Measurements from ENCODE around the gene GOLIM4.
"Not testable (repeated sequence)": the region's sequence is repeated elsewhere in the genome, so short reads cannot be mapped to it uniquely, and the experiment has no call there.

Gene GOLIM4

GRCh38 chr3:168047936-168048335 lies 47.8 kb downstream of the GOLIM4 start:
- DNase-seq = no peak

- DNase-seq = peak in 1 of 2 donors; percentile 45
Observed at GRCh38 chr3:168047190-168047795, 48.4 kb downstream of the GOLIM4 start.

GRCh38 chr3:168044049-168044448 lies 51.7 kb downstream of the GOLIM4 start:
- no peak for DNase-seq

DNA sequence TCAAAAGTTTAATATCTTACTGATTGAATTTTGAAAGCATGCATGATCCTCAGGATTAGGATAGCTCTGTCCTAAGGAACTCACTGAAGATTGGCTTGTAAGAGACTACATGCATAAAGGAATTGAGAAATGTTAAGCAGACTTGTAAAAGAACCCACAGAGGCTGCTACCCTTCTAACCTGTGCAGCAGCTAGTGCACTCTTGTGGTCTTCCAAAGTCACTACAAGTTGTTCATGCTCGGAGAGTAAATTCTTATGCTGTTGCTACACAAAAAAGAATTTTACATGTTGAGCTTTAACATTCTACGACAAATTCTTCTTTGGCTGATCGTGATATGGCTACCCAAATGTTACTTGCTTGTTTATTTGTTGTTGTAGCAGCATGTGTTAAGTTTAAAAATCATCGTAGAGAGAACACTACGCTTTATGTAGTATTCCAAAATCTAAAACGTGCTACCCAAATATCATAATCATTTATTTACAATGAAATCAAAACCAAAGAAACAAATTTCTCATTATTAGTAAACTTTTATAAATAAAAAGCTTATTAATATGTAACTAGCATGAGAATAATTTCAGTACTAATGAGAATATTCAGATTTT lies 55.0 kb downstream of the GOLIM4 start:
- no peak for DNase-seq

DNA sequence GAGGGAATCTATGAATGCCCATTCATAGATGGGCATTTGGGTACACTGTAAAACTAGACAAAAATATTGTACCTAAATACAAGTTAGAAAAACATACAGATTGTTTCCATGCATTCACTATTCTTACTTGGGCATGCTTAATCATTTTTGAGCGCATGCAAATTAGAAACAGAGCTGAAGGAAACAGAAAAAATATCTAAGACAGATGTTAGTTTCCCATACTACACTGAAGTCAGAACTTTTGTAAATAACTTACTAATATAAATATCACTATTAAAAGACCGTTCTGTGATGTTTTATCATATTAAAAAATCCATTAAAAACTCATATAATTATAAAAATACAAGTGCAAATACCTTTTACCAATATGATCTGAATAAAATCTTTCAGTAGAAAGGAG lies 58.7 kb downstream of the GOLIM4 start:
- DNase-seq = no peak

DNA sequence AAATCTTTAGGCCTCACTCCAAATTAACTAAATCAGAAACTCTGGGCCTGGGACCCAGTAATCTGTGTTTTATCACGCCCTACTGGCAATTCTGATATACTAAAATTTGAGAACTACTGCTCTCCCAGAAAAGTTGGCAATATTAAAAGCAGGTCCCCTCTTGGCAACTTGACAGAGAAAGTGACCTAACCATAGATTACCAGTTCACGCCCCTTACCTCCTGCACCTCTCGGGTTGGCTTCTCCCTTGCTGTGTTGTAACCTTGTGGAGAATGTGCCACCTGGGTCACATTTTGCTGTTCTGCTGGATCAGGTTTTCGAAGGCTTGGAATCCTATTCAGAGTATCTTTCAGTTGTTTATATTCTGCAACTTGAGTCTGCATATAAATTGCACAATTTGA lies 59.1 kb downstream of the GOLIM4 start:
- DNase-seq = no peak

DNA sequence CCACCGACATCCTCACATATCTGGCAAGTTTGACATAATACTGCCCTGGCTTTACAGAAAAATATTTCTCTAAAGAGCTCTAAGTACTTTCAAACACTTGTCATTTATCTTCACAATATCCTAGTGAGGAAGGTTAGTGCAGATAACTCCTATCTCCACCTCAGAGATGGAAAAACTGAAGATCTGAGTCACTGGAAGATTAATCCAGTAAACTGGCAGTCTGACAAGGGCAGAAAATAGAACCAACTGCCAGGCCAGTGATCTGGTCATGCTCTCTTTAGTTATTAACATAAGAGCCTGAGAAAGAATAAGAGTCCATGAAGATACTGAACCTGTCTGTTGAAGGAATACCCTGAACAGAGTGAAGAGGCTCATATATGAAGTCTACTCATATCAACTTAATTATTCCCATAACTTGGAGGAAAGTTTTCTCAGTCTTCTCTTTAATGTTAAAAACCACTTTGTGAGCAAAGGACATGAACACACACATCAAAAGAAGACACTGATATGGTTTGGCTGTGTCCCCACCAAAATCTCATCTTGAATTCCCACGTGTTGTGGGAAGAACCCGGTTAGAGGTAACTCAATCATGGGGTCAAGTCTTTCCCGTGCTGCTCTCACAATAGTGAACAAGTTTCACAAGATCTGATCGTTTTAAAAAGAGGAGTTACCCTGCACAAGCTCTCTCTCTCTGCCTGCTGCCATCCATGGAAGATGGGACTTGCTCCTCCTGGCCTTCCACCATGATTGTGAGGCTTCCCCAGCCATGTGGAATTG lies 61.4 kb downstream of the GOLIM4 start:
- DNase-seq = no peak

DNA sequence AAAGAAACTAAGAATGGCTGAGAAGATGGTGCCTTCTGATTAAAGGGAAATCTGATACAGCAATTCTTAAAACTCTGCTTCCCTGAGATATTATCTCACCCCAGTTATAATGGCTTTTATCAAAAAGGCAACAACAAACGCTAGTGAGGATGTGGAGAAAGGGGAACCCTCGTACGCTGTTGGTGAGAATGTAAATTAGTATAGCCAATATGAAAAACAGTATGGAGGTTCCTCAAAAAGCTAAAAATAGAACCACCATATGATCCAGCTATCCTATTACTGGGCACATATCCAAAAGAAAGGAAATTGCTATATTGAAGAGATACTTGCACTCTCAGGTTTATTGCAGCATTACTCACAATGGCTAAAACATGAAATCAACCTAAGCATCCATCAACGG lies 65.1 kb downstream of the GOLIM4 start:
- no peak for DNase-seq

- no peak for DNase-seq
Observed at GRCh38 chr3:168029705-168030104, 66.0 kb downstream of the GOLIM4 start.

GRCh38 chr3:168028086-168028485 lies 67.6 kb downstream of the GOLIM4 start:
- no peak for DNase-seq

DNA sequence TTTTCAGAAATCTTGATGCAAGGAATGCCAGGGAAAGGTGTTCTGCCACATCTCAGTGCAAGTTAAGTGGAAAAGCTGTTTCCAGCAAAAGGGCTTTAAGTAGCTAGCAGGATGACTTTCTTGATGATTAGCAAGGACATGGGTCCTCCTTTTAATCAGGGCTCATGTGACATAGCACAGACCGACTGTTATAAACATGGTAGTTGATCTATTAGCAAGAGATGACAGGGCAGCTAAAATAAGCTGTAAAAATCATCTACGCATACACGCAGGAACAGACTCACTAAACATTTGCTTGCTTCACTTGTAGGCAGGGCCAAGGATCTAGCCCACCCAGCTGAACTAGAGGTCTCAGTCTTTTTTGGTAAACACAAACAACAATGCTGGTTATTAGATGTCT lies 69.0 kb downstream of the GOLIM4 start:
- DNase-seq = no peak

- no peak for DNase-seq
Observed at GRCh38 chr3:168025076-168025475, 70.6 kb downstream of the GOLIM4 start.

DNA sequence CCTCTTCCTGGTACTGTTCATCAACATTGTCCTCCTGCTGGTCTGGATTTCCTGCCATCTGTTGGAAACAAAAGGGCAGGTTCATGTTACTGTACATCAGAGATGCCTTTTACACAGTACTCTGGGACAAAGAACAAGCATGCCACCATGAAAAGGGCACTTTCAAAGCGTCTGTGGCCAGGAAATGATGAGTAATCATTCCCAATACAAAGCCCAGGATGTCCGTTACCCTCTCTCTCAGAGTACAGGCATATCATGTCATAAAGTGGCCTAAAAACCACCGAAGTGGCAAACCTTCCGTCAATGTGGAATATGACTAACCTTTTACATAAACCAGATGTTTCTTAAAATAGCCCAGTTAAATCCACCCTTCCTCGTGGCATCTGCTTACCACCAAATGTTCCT lies 71.2 kb downstream of the GOLIM4 start:
- no peak for DNase-seq

- no peak for DNase-seq
Observed at GRCh38 chr3:168021737-168022450, 73.8 kb downstream of the GOLIM4 start.

DNA sequence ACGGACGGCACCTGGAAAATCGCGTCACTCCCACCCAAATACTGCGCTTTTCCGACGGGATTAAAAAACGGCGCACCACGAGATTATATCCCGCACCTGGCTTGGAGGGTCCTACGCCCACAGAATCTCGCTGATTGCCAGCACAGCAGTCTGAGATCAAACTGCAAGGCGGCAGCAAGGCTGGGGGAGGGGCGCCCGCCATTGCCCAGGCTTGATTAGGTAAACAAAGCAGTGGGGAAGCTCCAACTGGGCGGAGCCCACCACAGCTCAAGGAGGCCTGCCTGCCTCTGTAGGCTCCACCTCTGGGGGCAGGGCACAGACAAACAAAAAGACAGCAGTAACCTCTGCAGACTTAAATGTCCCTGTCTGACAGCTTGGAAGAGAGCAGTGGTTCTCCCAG lies 84.4 kb downstream of the GOLIM4 start:
- not testable (repeated sequence) for DNase-seq

- DNase-seq = no peak
Observed at GRCh38 chr3:168006584-168006983, 89.1 kb downstream of the GOLIM4 start.

GRCh38 chr3:168003911-168004310 lies 91.8 kb downstream of the GOLIM4 start:
- no peak for DNase-seq

GRCh38 chr3:168002786-168003368 lies 92.8 kb downstream of the GOLIM4 start:
- no peak for DNase-seq

- no peak for DNase-seq
Observed at GRCh38 chr3:168001244-168001643, 94.5 kb downstream of the GOLIM4 start.

DNA sequence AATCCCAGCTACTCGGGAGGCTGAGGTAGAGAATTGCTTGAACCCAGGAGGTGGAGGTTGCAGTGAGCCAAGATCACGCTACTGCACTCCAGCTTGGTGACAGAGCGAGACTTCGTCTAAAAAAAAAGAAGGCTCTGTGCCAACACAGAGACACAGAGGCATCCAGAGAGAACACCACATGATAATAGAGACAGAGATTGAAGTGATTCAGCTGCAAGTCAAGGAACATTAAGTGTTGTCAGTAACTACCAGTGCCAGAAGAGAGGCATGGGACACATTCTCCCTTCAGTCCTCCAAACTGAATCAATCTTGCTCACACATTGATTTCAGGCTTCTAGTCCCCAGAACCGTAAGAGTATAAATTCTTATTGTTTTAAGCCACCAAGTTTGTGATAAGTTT lies 97.5 kb downstream of the GOLIM4 start:
- DNase-seq = no peak

DNA sequence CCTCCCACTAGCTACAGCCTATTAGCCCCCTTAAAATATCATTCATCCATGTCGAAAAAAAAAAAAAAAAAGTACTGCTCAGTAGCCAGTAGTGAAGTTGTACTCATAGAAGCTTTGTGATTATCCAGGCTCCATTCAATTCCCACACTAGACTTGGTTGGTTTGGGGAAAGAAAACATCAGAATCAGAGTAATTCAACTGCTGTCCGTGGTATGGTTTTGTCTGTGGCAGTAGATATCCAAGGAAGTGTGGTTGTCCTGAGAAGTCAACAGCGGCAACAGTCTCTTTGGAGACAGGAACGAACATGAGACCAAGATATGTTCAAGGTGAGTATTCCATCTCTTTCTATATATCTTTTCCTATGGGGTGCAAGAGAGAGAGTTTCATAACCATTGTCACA lies 99.2 kb downstream of the GOLIM4 start:
- DNase-seq = no peak

DNA sequence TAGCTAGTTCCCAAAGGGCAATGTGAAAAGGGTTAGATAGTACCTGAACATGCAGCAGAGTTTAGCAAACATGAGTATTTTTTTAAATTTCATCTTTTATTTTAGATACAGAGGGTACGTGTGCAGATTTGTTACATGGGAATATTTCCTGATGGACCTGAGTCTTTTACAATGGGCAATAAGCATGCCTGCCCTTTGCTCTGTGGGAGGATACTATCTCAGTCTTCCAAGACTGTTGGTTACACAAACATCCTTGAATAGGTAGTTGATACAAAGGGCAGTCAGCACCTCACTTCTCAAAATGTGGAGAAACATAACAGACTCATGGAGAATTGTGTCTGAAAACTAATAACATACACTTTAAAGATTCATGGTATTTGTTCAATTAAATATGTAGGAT lies 103.3 kb downstream of the GOLIM4 start:
- DNase-seq = no peak

DNA sequence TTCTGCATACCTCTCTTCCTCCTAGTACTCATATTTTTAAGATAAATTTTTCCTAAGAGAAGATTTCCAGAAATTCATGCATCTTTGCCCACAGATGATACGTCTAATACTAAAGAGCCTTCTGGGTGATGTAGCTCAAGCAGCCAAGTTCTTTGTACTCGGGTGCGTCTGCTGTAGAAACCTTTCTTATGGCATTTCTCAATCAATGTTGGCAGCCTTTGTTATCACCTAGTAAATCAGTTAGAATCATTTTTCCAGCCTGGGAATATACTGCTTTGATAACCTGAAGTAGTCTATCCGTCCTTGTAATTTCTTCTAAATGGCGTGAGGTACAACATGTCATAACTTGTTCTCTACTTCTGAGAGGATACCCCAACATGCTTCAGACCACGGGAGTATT lies 104.5 kb downstream of the GOLIM4 start:
- DNase-seq = no peak
